Hepatocyte (in vitro differentiated cells): ENCODE data around the gene INPP4B. TPM values are rescaled to one million over a fixed set of nuclear protein-coding genes. Genes with fewer than 3 reads are reported as not detected.

Experiments used
- DNase-seq: peaks from one replicate; pipeline ENCODE4 v3.0.0-alpha.2; 2016; ENCODE audit warnings: low spot score
- H2AFZ ChIP-seq: fragments of 200-600 bp; sonication (generic); 2 replicates; pipeline ENCODE4 v1.6.0; 2016; ENCODE audit warnings: antibody characterized with exemption, mild to moderate bottlenecking
- H3K27ac ChIP-seq: fragments of 200-600 bp; sonication (generic); 2 replicates; pipeline ENCODE4 v1.5.1; 2016; ENCODE audit warnings: mild to moderate bottlenecking
- H3K27me3 ChIP-seq: fragments of 200-600 bp; sonication (generic); 2 replicates; pipeline ENCODE4 v1.6.1; 2016
- H3K36me3 ChIP-seq: fragments of 200-600 bp; sonication (generic); replicated peaks from 2 replicates; pipeline ENCODE4 v1.5.1; 2016; ENCODE audit warnings: low read depth; ENCODE audit not compliant: insufficient read depth
- H3K4me1 ChIP-seq: fragments of 200-600 bp; sonication (generic); 2 replicates; pipeline ENCODE4 v1.5.1; 2016; ENCODE audit warnings: mild to moderate bottlenecking, moderate library complexity; ENCODE audit not compliant: insufficient read depth
- H3K4me2 ChIP-seq: fragments of 200-600 bp; sonication (generic); 2 replicates; pipeline ENCODE4 v1.6.0; 2016
- H3K4me3 ChIP-seq: fragments of 200-600 bp; sonication (generic); 2 replicates; pipeline ENCODE4 v1.5.1; 2016; ENCODE audit warnings: mild to moderate bottlenecking
- H3K79me2 ChIP-seq: fragments of 200-600 bp; sonication (generic); 2 replicates; pipeline ENCODE4 v1.6.0; 2017; ENCODE audit warnings: mild to moderate bottlenecking
- H3K9me2 ChIP-seq: fragments of 200-600 bp; sonication (generic); replicated peaks from 2 replicates; pipeline ENCODE4 v1.6.0; 2017; ENCODE audit warnings: mild to moderate bottlenecking; ENCODE audit not compliant: insufficient read depth
- H3K9me3 ChIP-seq: fragments of 200-600 bp; sonication (generic); 2 replicates; pipeline ENCODE4 v1.5.1; 2016; ENCODE audit warnings: low read depth, mild to moderate bottlenecking
- H4K20me1 ChIP-seq: fragments of 200-600 bp; sonication (generic); 2 replicates; pipeline ENCODE4 v1.6.0; 2016; ENCODE audit warnings: mild to moderate bottlenecking; ENCODE audit not compliant: insufficient read depth, poor library complexity, severe bottlenecking
- EZH2 ChIP-seq: fragments of 200-600 bp; sonication (generic); IDR thresholded peaks from 2 replicates; pipeline ENCODE4 v1.6.1; 2016; ENCODE audit warnings: antibody characterized with exemption, mild to moderate bottlenecking, borderline replicate concordance
- EZH2phosphoT487 ChIP-seq: fragments of 200-600 bp; sonication (generic); IDR thresholded peaks from one replicate; pipeline ENCODE4 v1.6.1; 2018; ENCODE audit warnings: antibody characterized with exemption, mild to moderate bottlenecking, low read depth, moderate library complexity; ENCODE audit not compliant: unreplicated experiment, severe bottlenecking
- WGBS: methylation state at CpG from one replicate; pipeline ENCODE4 v1.1.6; 2016; ENCODE audit warnings: low lambda C conversion rate; ENCODE audit errors: missing lambda C conversion rate; 5-methylcytosine and 5-hydroxymethylcytosine counted together
- polyA plus RNA-seq: library from polyadenylated mRNA; unstranded; fragments of >200 nt; fragmentation: Nextera tagmentation; extraction: Ambion mirVana; gene quantifications from 2 replicates; pipeline ENCODE4 v1.2.1, GENCODE V29; 2016
- total RNA-seq: library from RNA; depleted of rRNA; stranded (reverse); fragments of >200 nt; gene quantifications from 2 replicates; pipeline ENCODE4 v1.2.3, GENCODE V29; 2014
- TF ChIP-seq, protein P1 (sequence below): fragments of 200-600 bp; sonication (generic); IDR thresholded peaks from 2 replicates; pipeline ENCODE4 v1.5.1; 2016; ENCODE audit warnings: antibody characterized with exemption, mild to moderate bottlenecking; ENCODE audit not compliant: poor library complexity

The INPP4B gene
- total and polyA plus RNA-seq, 2 experiments from 2014 or later, result 4.2 to 7.1 TPM

DNA sequence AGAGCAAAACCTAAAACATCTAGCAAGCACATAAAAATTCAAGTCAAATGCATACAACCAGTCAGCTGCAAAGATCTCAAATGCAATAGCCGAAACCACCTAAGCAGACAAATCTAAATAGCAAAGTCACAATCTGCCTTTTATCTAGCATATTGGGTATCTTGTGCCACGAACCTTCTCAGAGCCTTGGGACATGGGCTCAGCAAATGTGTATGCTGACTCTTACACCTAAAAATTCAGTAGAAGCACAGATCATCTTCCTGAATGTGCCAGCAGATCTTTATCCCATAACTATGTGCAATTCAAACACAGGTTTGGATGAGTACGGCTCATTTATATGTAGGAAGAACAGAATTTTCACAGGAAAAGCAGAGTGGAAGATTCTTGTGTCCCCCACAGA is 492.1 kb downstream of the INPP4B start:
- H3K4me3 ChIP-seq, result no peak overlapping the region
- no peak for DNase-seq
- TF ChIP-seq EZH2 (no peak), EZH2phosphoT487 (no peak)
- TF ChIP-seq, protein P1, sequence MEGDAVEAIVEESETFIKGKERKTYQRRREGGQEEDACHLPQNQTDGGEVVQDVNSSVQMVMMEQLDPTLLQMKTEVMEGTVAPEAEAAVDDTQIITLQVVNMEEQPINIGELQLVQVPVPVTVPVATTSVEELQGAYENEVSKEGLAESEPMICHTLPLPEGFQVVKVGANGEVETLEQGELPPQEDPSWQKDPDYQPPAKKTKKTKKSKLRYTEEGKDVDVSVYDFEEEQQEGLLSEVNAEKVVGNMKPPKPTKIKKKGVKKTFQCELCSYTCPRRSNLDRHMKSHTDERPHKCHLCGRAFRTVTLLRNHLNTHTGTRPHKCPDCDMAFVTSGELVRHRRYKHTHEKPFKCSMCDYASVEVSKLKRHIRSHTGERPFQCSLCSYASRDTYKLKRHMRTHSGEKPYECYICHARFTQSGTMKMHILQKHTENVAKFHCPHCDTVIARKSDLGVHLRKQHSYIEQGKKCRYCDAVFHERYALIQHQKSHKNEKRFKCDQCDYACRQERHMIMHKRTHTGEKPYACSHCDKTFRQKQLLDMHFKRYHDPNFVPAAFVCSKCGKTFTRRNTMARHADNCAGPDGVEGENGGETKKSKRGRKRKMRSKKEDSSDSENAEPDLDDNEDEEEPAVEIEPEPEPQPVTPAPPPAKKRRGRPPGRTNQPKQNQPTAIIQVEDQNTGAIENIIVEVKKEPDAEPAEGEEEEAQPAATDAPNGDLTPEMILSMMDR, result no peak
- H2AFZ ChIP-seq, result no peak overlapping the region
- H3K4me2 ChIP-seq, result no peak overlapping the region
- H3K9me3 ChIP-seq, result no peaks in the 10 kb centered on the region
- no peaks in the 10 kb centered on the region for H3K36me3 ChIP-seq
- whole genome bisulfite sequencing, result 91% methylated on average over 3 of the region's 3 CpGs
- H3K27ac ChIP-seq, result no peak overlapping the region
- peaks cover 23% of the 10 kb centered on the region for H3K4me1 ChIP-seq
- no peaks in the 10 kb centered on the region for H3K27me3 ChIP-seq
- no peaks in the 10 kb centered on the region for H3K79me2 ChIP-seq
- no peaks in the 10 kb centered on the region for H4K20me1 ChIP-seq
- H3K9me2 ChIP-seq, result no peaks in the 10 kb centered on the region

DNA sequence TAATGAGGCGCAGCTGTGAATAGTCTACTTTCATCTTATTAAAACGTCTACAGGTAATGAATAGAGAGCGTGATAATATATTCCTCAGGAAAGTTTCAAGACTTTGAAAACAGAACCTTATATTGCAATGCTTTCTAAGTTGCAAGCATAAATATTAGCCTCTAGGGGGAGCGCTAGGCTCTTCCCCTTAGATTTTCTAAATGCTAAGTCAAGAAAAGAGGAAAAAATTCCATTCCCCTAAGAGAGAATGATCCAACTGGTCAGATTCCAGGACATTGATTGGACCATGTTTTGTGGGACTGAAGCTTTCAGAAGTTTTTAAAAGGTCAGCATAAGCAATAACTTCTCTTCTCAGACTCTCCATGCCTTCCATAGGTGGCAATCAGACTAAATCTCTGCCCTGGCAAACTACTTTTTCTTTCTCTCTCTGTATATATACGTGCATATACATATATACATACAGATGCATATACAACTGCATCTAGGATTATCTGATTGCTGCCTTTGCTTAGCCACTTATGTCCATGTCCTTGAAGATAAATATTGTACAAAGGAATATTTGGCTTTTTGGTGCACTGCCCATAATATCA is 492.9 kb downstream of the INPP4B start:
- H3K27me3 ChIP-seq, result no peaks in the 10 kb centered on the region
- no peak overlapping the region for H3K27ac ChIP-seq
- H3K36me3 ChIP-seq, result no peaks in the 10 kb centered on the region
- DNase-seq, result peak; percentile 84
- H3K4me1 ChIP-seq, result peaks cover 31% of the 10 kb centered on the region
- H3K9me2 ChIP-seq, result no peaks in the 10 kb centered on the region
- H3K4me3 ChIP-seq, result no peak overlapping the region
- H2AFZ ChIP-seq, result no peak overlapping the region
- H3K79me2 ChIP-seq, result no peaks in the 10 kb centered on the region
- TF ChIP-seq, protein P1, result peak; percentile 79
- TF ChIP-seq EZH2phosphoT487, result no peak
- H4K20me1 ChIP-seq, result no peaks in the 10 kb centered on the region
- no peak overlapping the region for H3K4me2 ChIP-seq
- H3K9me3 ChIP-seq, result no peaks in the 10 kb centered on the region
- 30% methylated on average over 5 of the region's 5 CpGs for WGBS

DNA sequence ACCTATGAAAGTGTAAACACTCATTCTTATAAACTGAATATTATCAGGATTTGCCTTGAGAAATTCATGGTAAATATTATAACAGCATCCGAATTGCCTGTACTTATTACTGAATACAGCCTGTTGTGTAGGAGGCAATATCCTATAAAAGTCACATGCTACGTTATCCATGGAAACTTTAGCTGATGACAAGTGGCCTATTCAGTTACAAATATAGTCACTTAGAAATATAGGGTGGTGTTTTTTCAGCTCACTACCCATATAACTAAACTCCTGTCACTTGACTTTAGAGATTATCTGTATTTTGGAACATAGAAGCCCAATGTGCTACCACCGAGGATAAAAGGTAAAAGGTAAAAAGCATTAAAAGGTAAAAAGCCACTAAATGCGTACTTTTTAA is 493.4 kb downstream of the INPP4B start:
- Histone ChIP-seq H3K9me3 (no peaks in the 10 kb centered on the region), H3K79me2 (no peaks in the 10 kb centered on the region), H3K36me3 (no peaks in the 10 kb centered on the region), H2AFZ (no peak overlapping the region), H4K20me1 (no peaks in the 10 kb centered on the region), H3K27ac (no peak overlapping the region), H3K9me2 (no peaks in the 10 kb centered on the region), H3K4me3 (no peak overlapping the region), H3K4me1 (peaks cover 37% of the 10 kb centered on the region), H3K4me2 (no peak overlapping the region), H3K27me3 (no peaks in the 10 kb centered on the region)
- no peak for DNase-seq
- TF ChIP-seq EZH2phosphoT487 (no peak), EZH2 (no peak)
- TF ChIP-seq, protein P1, result no peak
- 78% methylated on average over 4 of the region's 4 CpGs for WGBS
